HG03565 (cell line): Measurements from ENCODE around the gene CCDC88C.
"Not testable (repeated sequence)": the region's sequence is repeated elsewhere in the genome, so short reads cannot be mapped to it uniquely, and the experiment has no call there.

Experiments
- ATAC-seq: cut with Tn5 transposase; IDR thresholded peaks from one replicate; pipeline ENCODE4 v1.9.1; 2021; ENCODE audit warnings: mild to moderate bottlenecking, moderate library complexity; ENCODE audit not compliant: unreplicated experiment

Gene CCDC88C

DNA sequence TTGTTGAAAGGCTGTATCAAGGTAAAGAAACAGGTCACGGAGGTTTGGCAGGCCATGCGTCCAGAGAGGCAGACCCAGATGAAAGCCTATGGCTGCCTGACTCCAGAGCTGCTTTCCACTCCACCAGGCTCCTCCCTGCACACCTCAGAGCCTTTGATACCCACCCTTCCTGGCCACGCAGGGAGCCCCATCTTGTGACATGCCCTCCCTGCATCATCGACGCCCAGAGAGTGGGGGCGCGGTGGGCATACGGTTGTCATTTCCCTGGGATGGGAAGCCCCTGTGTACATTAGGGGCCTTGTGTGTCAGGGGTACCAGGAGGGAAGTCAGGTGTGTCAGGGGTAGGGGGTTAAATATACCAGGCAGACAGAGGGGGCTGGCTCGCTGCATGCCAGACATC, 142.8 kb downstream of the CCDC88C start:
- no peak for ATAC-seq

DNA sequence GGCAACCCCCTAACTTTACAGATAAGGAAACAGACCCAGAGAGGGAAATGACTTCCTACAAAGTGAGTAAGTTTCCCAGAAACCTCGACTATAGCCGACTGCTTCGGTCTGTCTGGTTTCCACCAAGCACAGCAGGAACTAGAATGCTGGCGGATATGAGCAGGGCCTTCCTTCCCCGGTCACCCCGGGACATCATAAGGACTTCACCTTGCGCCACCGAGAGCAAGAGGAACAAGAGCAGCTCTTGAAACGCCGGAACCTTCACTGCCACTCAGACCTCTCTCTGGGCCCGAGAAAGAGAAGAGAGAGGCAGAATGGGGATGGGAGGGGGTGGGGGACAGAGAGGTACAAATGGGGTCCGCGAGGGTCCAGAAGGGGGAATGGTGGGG, 143.7 kb downstream of the CCDC88C start:
- no peak for ATAC-seq

DNA sequence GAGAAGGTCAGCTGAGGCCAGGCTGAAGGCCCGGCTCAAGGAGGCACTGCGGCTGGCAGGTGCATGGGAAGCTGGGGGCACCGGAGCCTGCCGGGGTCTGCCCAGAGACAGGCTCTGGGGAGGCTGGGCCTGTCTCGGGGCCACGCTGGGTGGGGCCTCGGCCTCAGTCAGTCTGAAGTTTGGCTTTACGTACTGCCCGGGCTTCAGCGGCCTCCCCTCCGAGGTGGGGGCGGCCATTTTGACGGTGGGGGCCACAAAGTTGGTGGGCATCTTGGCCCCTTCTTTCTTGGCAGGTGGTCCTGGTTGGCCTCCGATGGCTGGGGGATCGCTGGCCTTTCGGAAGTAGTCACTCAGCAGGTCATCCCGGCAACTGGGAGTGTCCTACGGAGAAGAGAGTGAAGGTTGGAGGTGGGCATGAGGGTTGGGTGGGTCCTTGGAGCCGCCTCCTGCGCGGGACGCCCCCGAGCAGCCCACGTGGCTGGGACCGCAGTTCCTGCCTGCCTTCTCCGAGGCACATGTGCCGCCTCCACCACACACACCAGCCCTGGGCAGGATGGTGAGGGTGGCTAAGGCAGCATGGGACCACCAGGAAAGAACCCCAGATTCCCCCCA, 144.2 kb downstream of the CCDC88C start:
- ATAC-seq: no peak

DNA sequence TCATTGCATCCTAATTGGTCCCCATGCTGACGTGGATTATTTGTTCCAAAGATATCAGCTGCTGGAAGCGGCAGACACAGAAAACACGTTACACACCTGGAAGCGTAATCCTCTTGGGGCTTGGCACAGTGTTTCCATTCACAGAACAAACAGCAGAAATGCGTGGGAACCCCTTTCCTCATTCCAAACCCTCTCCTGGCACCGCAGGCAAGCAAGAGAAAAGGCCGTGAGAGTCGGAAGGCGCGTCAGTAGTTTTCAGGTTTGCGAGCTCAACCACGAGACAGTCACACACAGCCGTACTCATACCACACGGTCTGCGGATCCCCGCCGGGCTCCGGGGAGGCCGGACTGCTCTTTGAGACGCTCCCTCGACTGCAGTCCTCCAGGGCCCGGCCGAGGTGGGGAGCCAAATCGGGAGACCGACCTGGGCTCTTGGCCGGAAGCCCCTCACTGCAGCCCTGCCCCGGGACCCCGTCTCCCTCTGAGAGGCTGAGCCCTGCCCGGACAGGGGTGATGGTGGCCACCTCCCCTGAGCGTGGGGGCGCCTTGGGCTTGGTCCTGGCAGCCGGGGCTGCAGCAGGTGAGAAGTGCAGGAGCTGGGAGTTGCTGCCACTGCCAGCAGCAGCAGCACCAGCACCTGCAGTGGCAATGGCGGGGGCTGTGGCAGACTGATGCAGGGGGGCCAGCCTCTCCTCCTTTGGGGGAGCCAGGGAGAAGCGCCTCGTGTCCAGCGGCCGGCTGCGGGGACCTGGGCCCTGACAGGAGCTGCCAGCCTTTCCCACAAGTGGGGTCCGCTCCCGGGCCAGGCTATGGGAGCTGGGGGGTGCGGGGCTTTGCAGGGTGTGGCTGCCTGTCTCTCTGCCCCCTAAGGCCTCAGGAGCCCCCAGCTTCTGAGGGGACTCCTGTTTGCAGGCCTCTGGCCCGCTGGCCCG, 145.0 kb downstream of the CCDC88C start:
- ATAC-seq: no peak

DNA sequence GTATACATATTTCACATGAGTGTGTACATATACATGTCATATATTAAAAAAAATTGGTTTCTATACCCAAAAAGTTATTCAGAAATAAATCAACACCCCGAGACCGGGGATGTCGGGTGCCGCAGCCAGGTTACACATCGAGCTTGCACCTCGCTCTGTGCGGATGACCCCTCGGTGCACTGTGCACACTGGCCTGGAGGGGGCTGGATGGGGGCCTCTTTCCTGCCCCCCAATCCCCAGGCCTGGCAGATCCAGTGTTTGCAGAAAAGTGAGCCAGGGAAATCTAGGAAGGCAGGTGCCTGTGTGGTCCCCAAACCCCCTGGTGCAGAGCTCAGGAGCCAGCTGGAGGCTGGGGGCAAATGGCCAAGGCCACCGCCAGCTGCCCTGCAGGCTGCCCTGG, 146.0 kb downstream of the CCDC88C start:
- no peak for ATAC-seq

DNA sequence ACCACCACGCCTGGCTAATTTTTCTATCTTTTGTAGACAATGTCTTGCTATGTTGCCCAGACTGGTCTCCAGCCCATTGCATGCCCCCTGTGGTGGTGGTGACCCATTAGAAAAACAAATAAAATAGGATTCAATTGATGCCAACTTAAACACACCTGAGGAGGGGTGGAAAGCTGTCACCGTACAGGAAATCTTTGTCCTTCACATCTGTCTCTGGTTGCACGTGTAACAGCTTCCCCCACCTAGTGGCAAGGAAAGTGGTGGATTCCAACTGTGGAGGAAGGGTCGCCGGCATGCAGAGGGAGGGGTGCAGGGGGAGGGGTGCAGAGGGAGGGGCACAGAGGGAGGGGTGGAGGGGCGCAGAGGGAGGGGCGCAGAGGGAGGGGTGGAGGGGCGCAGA, 147.0 kb downstream of the CCDC88C start:
- no peak for ATAC-seq

DNA sequence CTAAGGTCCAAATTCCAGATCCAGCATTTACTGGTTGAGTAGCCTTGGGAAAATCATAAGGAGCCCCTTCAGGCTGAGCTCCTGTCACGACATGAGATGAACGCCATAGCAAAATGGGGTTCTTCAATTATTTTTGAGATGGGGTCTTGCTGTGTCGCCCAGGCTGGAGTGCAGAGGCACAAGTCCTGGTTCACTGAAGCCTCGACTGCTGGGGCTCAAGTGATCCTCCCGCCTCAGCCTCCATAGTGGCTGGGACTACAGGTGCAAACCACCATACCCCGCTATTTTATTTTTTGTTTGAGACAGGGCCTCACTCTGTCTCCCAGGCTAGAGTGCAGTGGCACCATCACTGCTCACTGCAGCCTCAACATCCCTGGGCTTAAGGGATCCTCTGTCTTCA, 147.4 kb downstream of the CCDC88C start:
- no peak for ATAC-seq

DNA sequence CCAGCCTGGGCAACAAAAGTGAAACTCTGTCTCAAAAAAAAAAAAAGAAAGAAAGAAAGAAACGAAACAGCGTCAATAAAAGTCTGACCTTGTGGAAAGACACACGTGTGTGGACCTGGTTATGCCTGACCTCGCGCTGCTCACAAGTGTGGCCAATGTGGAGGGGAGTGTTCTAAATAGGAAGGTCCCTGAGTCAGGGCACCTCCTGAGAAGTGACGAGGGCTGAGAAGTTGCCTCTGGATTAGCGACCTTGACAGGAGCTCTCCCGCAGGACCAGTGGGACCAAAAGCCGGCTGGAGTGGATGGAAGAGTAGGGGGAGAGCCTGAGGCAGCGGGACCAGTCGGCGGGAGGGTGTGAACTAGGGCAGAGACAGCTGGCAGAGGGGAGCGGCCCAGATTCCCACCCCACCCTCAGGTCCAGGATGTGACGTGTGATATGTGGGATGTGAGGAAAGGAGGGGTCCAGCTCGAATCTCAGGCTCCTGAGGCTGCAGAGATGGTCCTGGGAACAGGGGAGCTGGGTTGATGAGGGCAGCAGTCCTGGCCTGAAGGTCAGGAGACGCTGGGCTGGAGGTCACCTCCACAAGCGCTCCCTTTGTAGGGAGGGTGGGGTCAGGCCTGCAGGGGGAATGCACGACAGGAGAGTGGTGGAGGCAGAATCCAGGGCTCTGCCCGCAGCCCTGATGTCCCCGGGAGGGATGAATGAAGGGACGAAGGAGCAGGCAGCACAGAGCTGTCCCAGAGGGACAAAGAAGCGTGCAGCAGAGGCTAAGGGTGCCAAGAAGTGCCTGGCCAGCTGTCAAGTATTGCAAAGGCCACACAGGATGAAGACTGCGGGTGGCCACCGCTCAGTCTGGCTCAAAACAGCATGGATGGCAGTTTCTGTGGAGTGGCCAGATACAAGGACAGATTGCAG, 148.3 kb downstream of the CCDC88C start:
- no peak for ATAC-seq

DNA sequence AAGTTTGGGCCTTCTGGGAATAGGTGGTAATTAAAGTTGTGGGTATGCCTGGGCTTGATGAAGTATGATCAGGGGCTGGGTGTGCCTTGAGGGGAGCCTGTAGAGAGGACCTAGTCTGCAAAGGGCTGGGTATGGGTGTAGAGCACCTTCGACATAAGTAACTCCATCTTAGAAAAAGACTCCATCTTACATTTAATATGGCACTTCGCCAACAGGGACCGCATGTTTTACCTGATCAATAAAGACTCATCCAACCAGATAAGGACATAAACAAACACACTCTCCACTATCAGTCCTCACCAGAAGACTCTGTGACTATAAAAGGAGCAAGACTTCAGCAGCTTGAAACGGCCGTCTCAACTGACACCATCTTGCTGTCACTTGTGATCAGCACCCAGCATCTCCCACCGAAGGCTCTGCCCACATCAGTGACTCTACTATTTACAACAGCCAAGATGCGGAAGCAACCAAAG, 149.6 kb downstream of the CCDC88C start:
- no peak for ATAC-seq

DNA sequence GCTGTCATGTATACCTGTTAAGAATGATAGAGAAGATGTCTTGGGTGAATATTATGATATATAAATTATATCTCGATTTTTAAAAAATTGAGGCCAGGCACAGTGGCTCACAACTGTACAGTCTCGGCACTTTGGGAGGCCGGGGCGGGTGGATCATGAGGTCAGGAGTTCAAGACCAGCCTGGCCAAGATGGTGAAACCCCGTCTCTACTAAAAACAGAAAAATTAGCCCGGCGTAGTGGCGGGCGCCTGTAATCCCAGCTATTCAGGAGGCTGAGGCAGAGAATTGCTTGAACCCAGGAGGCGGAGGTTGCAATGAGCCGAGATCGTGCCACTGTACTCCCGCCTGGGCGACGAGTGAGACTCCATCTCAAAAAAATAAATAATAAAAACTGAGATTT, 151.3 kb downstream of the CCDC88C start:
- ATAC-seq: not testable (repeated sequence)

DNA sequence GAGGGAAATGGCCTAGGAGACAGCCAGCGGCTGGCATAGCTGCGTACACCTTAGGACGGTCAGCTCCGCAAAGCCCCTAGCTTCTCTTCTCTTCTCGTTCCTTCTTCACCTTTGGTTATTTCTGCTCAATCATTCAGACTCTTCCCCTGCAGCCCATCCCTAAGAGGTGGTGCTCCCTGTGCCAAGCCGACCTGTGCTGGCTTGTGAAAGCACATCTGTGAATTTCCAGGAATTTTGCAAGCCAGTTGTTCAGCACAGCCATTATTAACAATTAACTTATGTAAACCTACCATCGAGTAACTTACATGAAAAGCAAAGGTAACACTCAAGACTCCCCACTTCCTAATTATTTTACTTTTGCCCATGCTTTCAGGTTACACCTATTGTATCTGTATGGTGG, 152.2 kb downstream of the CCDC88C start:
- no peak for ATAC-seq

DNA sequence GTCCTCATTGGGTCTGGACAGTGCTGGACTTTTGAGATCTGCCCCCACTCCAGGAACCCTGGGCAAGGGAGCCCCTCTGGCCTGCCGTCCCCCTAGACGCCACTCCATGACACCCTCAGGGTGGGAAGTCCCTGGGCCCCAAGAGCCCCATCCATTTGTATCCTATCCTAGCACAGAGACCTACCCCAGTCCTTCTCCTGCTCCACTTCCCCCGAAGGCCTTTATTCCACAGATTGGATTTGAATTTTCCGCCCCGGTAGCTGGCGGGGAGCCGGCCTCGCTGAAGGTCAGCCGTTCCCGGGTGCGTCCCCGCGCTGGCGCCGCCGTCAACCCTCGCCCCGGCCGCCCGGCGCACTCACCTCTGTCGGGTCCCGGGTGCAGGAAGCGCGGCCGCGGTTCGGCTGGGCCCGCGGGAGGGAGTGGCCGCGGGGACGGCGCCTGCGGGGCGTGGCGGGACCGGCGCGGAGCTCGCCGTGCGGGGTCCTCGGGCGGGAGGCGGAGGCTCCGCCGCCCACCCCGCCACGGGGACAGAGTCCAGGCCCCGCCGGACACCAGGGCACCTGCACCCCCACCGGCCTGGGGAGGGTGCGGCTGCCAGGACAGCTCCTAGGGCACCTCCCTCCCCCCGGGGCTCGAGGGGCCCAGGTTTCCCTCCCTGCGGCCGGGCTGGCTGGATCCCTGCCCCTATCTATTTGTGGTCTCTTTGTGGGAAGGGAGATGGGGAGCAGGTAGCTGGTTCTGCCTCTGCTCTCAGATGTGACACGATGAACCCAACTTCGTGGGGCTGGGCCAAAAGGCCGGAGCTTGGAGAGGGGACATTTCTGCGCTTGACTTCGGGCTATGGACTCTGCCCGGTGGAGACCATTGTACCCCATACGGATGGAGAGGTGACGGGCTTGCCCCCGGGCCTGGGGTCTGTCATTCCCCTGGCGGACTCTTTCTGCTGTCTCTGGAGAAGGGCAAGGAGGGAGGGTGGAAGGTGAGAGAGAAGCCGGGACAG, 153.2 kb downstream of the CCDC88C start:
- ATAC-seq: no peak

DNA sequence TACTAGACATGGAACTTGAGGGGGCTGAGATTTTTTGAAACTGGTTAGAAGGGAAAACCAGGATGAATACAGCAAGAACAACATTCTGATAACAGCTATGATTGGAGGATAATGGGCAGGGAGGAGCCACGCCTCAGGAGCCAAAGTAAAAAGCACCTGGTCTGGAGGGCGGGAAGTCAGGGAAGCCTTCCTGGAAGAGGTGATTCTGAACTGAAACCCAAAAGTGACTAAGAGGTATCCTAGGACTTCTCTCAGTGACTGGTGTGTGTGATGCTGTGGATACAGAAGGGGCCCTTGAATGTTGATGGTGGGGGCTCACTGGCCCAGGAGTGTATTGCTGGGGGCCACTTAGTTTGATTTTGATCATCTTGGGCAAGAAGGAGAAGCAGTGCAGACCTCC, 154.3 kb downstream of the CCDC88C start:
- ATAC-seq: no peak

DNA sequence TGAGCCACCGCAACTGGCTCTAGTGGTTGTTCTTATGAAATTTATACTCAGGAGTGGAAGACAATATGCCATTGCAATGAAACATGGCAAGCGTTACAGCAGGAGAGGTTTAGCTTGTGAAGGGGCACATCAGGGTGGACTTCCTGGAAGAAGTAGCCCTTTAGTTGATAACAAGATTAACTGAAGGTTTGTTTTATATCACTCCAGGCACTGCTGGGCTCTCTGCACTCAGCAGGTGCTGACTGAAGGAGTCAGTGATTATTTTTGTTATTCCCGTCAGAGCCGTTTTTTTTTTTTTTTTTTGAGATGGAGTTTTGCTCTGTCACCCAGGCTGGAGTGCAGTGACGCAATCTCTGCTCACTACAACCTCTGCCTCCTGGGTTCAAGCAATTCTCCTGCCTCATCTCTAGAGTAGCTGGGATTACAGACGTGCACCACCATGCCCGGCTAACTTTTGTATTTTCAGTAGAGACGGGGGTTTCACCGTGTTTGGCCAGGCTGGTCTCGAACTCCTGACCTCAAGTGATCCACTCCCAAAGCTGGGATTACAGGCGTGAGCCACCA, 155.6 kb downstream of the CCDC88C start:
- ATAC-seq: no peak

DNA sequence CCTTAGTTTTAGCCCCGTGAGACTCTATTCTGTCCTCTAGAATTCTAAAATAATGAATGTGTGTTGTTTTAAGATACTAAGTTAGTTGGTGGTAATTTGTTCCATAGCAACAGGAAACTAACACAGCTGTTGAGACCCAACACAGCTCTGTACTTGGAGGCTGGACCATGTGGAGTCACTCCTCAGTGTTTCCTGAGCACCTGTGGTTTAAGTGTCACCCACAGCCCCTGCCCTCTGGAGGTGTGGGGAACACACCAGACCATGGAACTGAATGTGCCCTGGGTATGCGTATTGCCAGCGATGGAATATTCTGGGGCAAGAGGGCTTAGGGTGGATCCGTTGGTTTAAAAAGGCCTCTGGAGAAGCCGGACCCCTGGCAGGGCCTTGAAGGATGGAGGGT, 156.5 kb downstream of the CCDC88C start:
- ATAC-seq: no peak

DNA sequence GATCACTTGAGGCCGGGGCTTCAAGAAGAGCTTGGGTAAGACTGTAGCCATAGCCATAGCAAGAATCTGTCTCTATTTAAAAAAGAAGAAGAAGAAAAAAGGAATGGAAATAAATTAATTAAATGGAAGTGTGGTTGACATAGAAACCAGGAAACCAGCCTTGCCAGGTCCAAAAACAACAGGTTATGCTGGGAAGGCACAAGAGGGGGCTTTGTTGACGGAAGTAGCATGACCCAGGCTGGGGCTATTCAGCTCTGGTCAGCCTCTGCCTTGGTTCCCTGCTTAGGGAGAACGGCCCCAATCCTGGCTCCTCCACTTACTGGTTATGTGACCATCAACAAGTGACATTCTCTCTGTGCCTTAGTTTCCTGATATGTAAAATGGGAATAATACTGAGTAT, 158.7 kb downstream of the CCDC88C start:
- no peak for ATAC-seq

DNA sequence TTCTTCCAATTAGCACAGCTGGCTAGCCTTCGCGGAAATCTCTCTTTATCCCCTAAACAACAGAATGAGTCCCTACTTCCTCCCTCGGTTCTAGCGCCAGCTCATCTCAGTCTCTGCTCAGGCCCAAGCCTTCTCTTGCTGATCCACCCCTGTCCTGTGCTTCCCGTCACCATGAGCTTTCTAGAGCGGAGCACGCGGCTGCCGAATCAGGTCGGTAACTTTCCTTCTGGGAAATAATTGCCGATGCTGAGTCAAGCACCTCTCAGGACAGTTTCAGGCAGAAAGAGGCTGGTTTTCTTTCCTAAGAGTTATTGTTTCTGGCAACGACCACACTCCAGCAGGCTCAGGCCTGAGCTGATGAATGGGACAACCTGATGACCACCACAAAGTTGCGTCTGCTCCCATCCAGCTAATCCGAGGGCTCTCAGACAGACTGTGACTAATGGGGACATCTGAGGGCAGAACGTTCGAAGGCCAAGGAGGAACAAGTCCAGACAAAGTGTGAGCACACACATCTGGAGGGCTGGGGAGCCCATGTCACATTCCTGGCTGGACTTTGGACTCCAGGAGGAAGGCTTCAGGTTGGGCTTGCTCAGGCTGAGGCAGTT, 159.5 kb downstream of the CCDC88C start:
- no peak for ATAC-seq

DNA sequence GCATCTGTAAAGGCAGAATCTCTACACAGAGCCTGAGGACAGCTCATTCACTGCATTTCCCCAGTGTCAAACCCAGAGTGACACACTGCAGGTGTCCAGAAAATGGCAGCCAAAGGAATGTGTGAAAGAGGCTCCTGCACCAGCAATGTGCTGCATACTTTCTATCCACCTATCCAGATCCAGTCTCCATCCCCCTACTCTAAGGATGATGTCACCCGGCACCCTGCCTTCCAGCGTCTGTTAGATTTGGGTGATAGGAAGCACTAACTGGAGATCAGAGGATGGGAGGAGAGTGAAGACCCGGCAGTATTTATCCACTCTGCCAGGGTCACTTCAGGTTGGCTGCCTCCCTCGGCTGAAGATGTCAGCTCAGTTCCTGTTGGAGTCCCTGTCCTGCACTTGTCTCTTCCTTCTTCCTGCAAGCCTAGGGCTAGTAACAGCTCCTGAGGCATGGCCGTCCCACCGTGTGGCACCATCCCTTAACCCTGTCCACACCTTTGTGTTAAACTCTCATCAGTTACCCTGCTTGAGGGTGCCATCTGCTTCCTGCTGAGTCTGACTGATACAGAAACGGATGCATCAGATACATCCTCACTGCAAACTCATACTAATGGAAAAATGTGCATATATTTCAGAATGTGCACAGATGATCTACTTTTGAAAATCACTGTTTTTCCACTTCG, 160.2 kb downstream of the CCDC88C start:
- ATAC-seq: no peak

DNA sequence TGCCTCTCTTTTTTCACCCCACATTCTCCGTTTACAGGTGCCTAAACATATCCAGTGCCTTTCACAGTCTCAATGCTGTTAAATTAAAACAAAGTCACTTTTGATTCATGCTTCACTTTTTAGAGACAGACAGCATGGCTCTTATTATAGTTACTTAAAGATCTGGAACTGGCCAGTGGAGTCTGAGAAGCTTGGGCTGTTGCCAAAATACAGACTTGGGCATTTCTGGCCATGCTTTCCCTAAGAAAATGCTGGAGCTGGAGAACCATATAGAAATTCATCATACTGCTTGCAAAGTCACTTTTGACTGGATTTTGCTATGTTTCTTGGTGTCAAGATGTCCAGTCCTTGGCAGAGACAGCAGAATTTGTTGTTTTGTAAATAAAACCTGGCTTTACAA, 161.0 kb downstream of the CCDC88C start:
- no peak for ATAC-seq
